Measurements from ENCODE around the gene LDLR. TPM values are rescaled to one million over a fixed set of nuclear protein-coding genes. Genes with fewer than 3 reads are reported as not detected.

LDLR gene
- total and polyA plus RNA-seq, 2 donors (not counting 1 experiment from before 2014, with no cell fraction given) = 1.8 to 4.8 TPM

DNA sequence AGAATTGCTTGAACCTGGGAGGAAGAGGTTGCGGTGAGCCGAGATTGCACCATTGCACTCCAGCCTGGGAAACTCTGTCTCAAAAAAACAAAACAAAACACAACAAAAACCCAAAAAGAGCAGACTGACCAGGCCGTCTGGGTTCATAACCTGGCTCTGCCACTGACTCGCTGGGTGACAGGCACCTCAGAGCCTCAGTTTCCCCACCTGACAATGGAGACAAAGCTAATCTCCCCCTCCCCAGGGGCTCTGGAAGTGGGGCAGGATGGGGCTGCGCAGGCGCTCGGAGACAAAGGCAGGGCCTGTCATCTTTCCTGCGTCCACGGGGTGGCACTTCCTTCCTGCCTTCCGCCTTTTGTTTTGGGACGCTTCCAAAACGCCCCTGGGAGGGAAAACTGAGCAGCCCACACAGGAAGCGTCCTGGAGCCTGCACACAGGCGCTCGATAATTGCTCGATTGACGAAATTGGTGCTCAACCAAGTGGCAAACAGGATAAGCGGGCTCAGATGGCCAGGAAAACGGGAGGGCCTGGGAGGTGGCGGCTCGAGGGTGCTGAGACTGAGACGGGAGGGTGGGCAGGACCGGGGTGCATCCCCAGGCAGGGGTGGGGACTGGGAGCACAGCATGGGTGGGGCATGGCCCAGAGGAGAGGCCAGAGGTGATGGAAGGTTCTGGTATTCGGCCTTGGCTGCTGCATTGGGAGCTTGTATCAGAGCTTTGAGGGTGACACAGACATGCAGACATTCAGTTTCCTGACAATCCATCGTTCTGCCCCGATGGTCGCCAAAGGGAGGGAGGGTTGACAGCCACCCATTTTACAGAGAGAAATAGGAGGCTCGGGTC is 48.5 kb downstream of the LDLR start:
- H3K27ac Mint-ChIP-seq = no peak overlapping the region
- Histone ChIP-seq H3K27me3 (replicated peaks in 1 of 4; ENCODE audit: control extremely low read depth in 1 of 4, control insufficient read depth in 3 of 4, insufficient read depth in 4 of 4, low read length in 3 of 4) (peaks cover 0 to 39% (median 8%) of the 10 kb centered on the region in 4 experiments), H2AFZ (ENCODE audit: insufficient read depth, low read depth, low read length, poor library complexity, severe bottlenecking) (peak overlapping the region; percentile 13), H3K27ac (ENCODE audit: low read length in 2 of 2) (no peak overlapping the region), H3K4me1 (ENCODE audit: control insufficient read depth in 2 of 2, insufficient read depth in 2 of 2, low read length in 2 of 2) (peaks cover 7 to 17% of the 10 kb centered on the region in 2 donors), H3K9me3 (ENCODE audit: control extremely low read depth in 1 of 3, control insufficient read depth in 2 of 3, insufficient read depth in 1 of 3, low read length in 2 of 3) (peaks cover 0 to 12% (median 0%) of the 10 kb centered on the region in 3 donors), H3K79me2 (ENCODE audit: control insufficient read depth, insufficient read depth, low read length) (no peaks in the 10 kb centered on the region), H3K4me3 (ENCODE audit: control extremely low read depth in 1 of 5, extremely low read depth in 1 of 5, insufficient read depth in 1 of 5, low read depth in 2 of 5, low read length in 4 of 5) (no peak overlapping the region), H3K9ac (ENCODE audit: low read length) (peak overlapping the region; percentile 23), H4K20me1 (ENCODE audit: control insufficient read depth, insufficient read depth, low read length, poor library complexity, severe bottlenecking) (no peaks in the 10 kb centered on the region), H3K36me3 (replicated peaks in 1 of 2; ENCODE audit: control extremely low read depth in 1 of 2, control insufficient read depth in 1 of 2, extremely low read depth in 1 of 2, insufficient read depth in 2 of 2, low read length in 1 of 2) (no peaks in the 10 kb centered on the region), H3K4me2 (replicated peaks; ENCODE audit: low read depth, low read length, poor library complexity, severe bottlenecking) (peak overlapping the region; percentile 69)
- H3K4me3 Mint-ChIP-seq = peak overlapping the region; percentile 49
- ATAC-seq (ENCODE audit: low read depth) = peak; percentile 33
- peak; percentile 42 for DNase-seq
- WGBS (ENCODE audit: insufficient coverage) = 9% methylated on average over 26 of the region's 28 CpGs
- ChIA-PET CTCF (interaction anchor here (0.6 to 2.0 kb wide), 10 partner anchors 8 to 201 kb away, joined by 3 to 8 read pairs (median 4); no protein-coding TSS in a partner anchor), POLR2A (no interaction called here)
- TF ChIP-seq EZH2 (IDR thresholded peaks at IDR 0.05; ENCODE audit: borderline replicate concordance, insufficient read depth, low read depth, low read length, poor library complexity, severe bottlenecking) = no peak
- TF ChIP-seq CTCF (IDR thresholded peaks at IDR 0.05) = peak; percentile 39
- peaks cover 12% of the 10 kb centered on the region for H3K4me1 Mint-ChIP-seq
- no peaks in the 10 kb centered on the region for H3K9me3 Mint-ChIP-seq (ENCODE audit: insufficient read depth)
- intact Hi-C loops (cut with micrococcal nuclease) = loop anchor here (1.0 kb wide), 1 partner anchor 66 kb away; no protein-coding TSS in a partner anchor
- H3K27me3 Mint-ChIP-seq = peaks cover 19% of the 10 kb centered on the region
